Measurements from ENCODE around the gene NALCN. TPM values are rescaled to one million over a fixed set of nuclear protein-coding genes. Genes with fewer than 3 reads are reported as not detected.

NALCN gene
- total RNA-seq, 2 donors from 2014 or later, result 3.2 TPM; not detected in 1

DNA sequence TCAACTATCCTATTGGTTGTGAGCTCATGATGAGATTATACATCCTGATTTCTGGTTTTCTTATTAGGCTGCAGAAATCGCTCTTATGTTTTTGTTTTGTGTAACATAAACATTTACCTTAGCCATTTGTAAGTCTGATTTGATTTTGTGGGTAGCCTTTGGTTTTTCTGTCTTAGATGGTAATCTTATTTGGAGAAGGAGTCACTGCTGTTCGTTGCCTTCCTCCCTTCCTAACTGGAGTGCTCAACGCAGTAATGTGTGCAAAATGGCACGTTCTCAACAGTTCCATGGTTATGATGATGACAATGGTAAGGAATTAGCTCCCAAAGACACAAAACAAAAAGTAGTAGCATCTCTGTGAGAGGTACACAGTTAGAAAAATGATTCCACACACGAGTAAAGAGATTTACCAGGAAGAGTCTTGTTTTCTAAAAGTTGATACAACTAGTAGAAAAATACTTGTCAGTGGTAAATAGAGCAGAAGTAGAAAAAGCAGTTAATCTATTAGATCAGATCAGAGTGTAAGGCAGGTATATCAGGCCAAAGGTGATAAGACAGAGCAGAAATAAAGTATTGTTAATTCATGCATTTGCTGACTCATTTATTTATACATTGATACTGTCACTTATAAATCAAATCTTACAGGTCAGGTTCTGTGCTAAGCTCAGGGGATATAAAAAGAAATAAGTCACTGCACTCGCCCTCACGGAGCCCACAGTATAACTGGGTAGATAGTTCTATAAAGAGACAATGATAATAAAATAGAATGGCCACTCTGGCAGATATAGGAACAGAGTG, 270.0 kb downstream of the NALCN start:
- Histone ChIP-seq H3K4me3 (no peak overlapping the region), H3K4me1 (replicated peaks) (no peaks in the 10 kb centered on the region), H3K9me3 (no peaks in the 10 kb centered on the region), H3K36me3 (no peaks in the 10 kb centered on the region), H3K27ac (no peak overlapping the region), H3K27me3 (replicated peaks; ENCODE audit: insufficient read depth) (no peaks in the 10 kb centered on the region)
- TF ChIP-seq POLR2AphosphoS5 (IDR thresholded peaks at IDR 0.05) (no peak), POLR2A (IDR thresholded peaks at IDR 0.05) (no peak)
- TF ChIP-seq, protein P1, sequence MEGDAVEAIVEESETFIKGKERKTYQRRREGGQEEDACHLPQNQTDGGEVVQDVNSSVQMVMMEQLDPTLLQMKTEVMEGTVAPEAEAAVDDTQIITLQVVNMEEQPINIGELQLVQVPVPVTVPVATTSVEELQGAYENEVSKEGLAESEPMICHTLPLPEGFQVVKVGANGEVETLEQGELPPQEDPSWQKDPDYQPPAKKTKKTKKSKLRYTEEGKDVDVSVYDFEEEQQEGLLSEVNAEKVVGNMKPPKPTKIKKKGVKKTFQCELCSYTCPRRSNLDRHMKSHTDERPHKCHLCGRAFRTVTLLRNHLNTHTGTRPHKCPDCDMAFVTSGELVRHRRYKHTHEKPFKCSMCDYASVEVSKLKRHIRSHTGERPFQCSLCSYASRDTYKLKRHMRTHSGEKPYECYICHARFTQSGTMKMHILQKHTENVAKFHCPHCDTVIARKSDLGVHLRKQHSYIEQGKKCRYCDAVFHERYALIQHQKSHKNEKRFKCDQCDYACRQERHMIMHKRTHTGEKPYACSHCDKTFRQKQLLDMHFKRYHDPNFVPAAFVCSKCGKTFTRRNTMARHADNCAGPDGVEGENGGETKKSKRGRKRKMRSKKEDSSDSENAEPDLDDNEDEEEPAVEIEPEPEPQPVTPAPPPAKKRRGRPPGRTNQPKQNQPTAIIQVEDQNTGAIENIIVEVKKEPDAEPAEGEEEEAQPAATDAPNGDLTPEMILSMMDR (IDR thresholded peaks at IDR 0.05), result no peak
- no peak for DNase-seq (ENCODE audit: low spot score)
- WGBS, result 53% methylated on average over 7 of the region's 7 CpGs
- intact Hi-C loops (cut with DNase I), result loop anchor here (5.0 kb wide), 1 partner anchor 611 kb away; no protein-coding TSS in a partner anchor

DNA sequence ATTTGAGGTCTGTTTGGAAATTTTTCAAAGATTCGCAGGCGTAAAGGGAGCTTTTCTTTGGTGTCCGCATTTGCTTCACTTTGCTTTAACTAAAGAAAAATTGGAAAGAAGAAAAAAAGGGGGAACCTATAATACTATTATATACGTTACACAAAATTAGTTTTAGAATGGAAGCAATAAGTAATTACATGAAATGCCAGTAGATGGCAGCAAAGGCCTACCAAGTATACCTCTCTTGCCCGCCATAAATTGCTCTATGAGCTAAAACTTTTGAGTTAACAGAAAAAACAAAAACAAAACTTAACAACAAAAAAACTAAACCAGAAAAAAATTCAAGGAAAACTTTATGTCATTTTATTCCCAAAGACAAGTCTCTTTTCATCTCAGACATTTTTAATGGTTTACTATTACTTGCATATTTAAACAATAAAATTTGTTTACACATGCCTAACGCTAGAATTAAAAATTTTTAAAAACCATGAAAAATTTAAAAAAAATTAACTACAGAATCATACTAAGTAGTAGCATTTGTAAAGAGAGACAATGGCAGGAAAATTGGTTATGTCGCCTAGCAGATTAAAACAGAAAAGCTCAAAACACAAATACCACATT, 271.4 kb downstream of the NALCN start:
- intact Hi-C loops (cut with DNase I), result loop anchor here (5.0 kb wide), 1 partner anchor 612 kb away; no protein-coding TSS in a partner anchor

DNA sequence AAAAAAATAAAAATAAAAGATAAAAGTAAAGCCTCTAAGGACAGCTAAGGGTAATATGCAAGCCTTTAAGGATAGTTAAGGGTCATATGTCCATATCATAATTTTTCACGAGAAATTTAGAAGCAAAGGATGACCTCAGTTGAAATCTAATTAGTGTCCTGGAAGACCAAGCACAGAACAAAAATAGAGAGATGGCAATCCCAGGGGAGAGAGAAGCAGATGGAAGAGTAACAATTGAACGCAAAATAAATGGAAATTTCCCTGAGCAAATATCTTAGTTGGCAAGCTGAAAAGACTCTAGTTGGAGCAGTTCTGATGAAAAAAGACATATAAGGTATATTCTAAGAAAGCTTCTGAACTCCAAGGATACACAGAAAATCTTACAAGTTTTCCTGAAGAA, 275.4 kb downstream of the NALCN start:
- no peak for TF ChIP-seq POLR2A (IDR thresholded peaks at IDR 0.05)
- TF ChIP-seq, protein P1 (IDR thresholded peaks at IDR 0.05), result no peak
- no peak for TF ChIP-seq POLR2AphosphoS5 (IDR thresholded peaks at IDR 0.05)
- no peaks in the 10 kb centered on the region for H3K27me3 ChIP-seq (replicated peaks; ENCODE audit: insufficient read depth)
- H3K9me3 ChIP-seq, result no peaks in the 10 kb centered on the region
- no peak overlapping the region for H3K4me3 ChIP-seq
- H3K27ac ChIP-seq, result no peak overlapping the region
- no peaks in the 10 kb centered on the region for H3K4me1 ChIP-seq (replicated peaks)
- 75% methylated on average over 2 of the region's 2 CpGs for WGBS
- H3K36me3 ChIP-seq, result no peaks in the 10 kb centered on the region
- intact Hi-C loops (cut with DNase I), result no loop called here
- DNase-seq (ENCODE audit: low spot score), result no peak

More for the DNA sequence above, 271.4 kb downstream of the NALCN start:
- H3K4me1 ChIP-seq (replicated peaks), result no peaks in the 10 kb centered on the region
- WGBS, result 16% methylated on average over 7 of the region's 7 CpGs
- TF ChIP-seq, protein P1 (IDR thresholded peaks at IDR 0.05), result peak; percentile 22 to 77 (median 61)
- no peak for TF ChIP-seq POLR2AphosphoS5 (IDR thresholded peaks at IDR 0.05)
- no peak for TF ChIP-seq POLR2A (IDR thresholded peaks at IDR 0.05)
- H3K27ac ChIP-seq, result no peak overlapping the region
- no peaks in the 10 kb centered on the region for H3K27me3 ChIP-seq (replicated peaks; ENCODE audit: insufficient read depth)
- DNase-seq (ENCODE audit: low spot score), result peak; percentile 14
- no peak overlapping the region for H3K4me3 ChIP-seq
- H3K36me3 ChIP-seq, result no peaks in the 10 kb centered on the region
- H3K9me3 ChIP-seq, result no peaks in the 10 kb centered on the region

DNA sequence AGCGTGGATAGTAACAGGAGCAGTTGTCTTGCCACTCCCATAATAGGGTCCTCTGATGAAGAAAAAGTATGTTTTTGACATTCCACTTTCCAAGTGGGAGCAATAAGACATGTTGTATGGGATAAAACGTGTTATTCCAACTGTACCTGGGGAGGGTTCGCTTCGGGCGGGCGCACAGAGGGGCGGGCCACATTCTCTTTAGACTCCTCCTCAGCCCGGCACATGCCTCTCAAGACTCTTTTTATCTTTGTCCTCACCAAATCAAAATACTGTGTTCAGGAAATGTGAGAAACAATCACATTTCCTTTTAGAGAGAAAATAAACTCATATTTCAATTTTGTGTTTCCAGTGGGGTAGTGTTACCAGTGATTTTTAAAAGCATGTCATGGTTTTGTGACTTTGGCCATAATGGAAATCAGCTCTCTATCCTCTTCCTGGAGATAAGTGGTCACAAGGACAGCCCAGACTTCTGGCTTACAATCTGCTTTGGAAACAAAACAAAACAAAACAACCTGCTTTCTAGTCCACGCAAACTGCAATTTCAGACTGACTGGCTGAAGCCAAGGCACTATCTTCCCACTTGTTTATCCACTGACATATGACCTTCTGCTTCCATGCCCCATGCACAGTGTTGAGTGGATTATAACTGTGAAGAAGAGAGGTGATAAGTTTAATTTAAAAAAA, 276.1 kb downstream of the NALCN start:
- Histone ChIP-seq H3K9me3 (no peaks in the 10 kb centered on the region), H3K27me3 (replicated peaks; ENCODE audit: insufficient read depth) (no peaks in the 10 kb centered on the region), H3K4me3 (no peak overlapping the region), H3K36me3 (no peaks in the 10 kb centered on the region), H3K27ac (no peak overlapping the region), H3K4me1 (replicated peaks) (no peaks in the 10 kb centered on the region)
- no peak for DNase-seq (ENCODE audit: low spot score)
- intact Hi-C loops (cut with DNase I), result no loop called here
- TF ChIP-seq, protein P1 (IDR thresholded peaks at IDR 0.05), result no peak
- TF ChIP-seq POLR2AphosphoS5 (IDR thresholded peaks at IDR 0.05) (no peak), POLR2A (IDR thresholded peaks at IDR 0.05) (no peak)
- 79% methylated on average over 9 of the region's 9 CpGs for WGBS

All from prostate gland (tissue), 2 donors.